Measurements from ENCODE around the gene CDK2AP2.

CDK2AP2 gene

DNA sequence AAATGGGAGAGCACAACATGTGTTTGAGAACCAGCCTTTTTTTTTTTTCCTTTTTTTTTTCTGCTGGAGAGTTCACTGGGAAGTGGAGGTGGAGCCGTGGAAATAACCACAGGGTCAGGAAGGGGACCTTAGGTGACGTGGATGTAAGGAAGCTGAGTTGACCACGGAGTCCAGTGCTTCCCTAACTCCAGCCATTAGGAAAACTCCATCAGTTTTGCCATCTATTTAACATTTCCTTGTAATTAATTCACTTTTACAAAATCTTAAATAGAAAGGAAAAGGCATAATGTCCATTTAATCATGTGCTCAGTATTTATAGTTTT lies 2.0 kb upstream of the CDK2AP2 start:
- ChIA-PET POLR2A (no interaction called here), CTCF (no interaction called here)
- TF ChIP-seq, protein P1, sequence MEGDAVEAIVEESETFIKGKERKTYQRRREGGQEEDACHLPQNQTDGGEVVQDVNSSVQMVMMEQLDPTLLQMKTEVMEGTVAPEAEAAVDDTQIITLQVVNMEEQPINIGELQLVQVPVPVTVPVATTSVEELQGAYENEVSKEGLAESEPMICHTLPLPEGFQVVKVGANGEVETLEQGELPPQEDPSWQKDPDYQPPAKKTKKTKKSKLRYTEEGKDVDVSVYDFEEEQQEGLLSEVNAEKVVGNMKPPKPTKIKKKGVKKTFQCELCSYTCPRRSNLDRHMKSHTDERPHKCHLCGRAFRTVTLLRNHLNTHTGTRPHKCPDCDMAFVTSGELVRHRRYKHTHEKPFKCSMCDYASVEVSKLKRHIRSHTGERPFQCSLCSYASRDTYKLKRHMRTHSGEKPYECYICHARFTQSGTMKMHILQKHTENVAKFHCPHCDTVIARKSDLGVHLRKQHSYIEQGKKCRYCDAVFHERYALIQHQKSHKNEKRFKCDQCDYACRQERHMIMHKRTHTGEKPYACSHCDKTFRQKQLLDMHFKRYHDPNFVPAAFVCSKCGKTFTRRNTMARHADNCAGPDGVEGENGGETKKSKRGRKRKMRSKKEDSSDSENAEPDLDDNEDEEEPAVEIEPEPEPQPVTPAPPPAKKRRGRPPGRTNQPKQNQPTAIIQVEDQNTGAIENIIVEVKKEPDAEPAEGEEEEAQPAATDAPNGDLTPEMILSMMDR (IDR thresholded peaks at IDR 0.05; ENCODE audit: insufficient read depth, low read length, missing control alignments), result no peak
- no peak for DNase-seq (ENCODE audit: low read depth, low spot score)
- H3K4me3 ChIP-seq (ENCODE audit: low read depth, low read length), result no peak overlapping the region

DNA sequence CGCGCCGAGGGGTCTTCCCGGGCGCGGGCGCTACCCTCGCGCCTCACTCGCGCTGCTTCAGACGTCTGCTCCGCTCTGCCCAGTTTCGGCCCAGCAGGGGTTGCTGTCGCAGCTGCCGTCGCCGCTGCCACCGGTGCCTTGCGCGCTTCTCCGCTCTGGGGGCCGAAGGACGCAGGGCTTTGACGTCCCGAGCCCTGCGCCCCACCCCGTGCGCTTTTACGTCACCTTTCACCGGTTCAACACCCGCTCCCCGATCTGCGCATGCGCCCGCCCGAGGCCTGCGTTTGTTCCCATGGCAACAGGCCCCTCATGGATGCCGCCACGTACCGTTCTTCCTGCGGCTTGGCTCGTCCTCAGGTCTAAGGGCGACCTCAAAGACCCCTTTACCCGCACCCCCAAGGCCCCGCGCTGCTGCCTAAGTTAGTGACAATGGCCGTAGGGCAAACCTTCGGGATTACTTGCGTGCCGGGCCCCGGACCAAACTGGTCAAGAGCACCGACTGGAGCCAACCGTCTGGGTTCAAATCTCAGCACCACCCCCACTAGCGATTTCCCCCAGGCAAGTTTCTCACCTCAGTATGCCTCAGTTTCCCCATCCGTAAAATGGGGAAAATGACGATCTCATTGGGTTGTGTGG lies 642 bp upstream of the CDK2AP2 start:
- TF ChIP-seq, protein P1 (IDR thresholded peaks at IDR 0.05; ENCODE audit: insufficient read depth, low read length, missing control alignments), result no peak
- H3K4me3 ChIP-seq (ENCODE audit: low read depth, low read length), result peak overlapping the region; percentile 84
- DNase-seq (ENCODE audit: low read depth, low spot score), result peak; percentile 49
- ChIA-PET CTCF (interaction anchor here (1.0 to 1.6 kb wide), 5 partner anchors 108 to 163 kb away, joined by 3 to 5 read pairs (median 4); no protein-coding TSS in a partner anchor), POLR2A (no interaction called here)

DNA sequence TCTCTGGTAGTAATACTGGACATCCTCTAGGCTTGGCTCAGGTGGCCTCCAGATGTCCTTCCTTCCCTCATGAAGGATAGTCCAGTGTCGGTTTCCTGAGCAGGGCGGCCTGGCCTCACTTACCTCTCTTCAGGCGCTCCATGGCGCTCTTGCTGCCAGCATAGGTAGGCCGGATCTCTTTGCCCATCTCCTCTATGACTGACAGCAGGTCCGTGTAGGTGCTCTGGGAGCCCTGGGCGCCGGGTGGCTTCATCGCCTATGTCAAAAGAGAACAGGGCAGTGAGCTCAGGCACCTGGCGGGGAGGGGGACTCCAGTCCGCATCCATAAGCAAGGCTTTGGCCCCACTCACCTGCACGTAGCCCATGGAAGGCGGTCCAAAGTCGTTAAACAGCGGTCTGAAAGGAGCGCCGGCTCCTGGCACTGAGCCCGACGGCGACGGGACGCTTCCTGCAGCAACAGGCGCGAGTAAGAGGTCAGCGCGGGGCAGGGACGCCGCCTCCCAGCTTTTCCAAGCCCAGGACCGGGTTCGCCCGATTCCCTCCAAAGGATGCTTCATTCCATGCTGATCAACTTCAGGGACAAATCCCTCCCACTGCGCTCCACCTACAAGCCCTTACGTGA lies 609 bp downstream of the CDK2AP2 start:
- TF ChIP-seq, protein P1 (IDR thresholded peaks at IDR 0.05; ENCODE audit: insufficient read depth, low read length, missing control alignments), result no peak
- no peak for DNase-seq (ENCODE audit: low read depth, low spot score)
- CTCF ChIA-PET, result interaction anchor here (0.6 to 1.6 kb wide), 7 partner anchors 42 to 161 kb away, joined by 3 to 5 read pairs (median 3); no protein-coding TSS in a partner anchor
- H3K4me3 ChIP-seq (ENCODE audit: low read depth, low read length), result peak overlapping the region; percentile 75
- POLR2A ChIA-PET, result interaction anchor here (0.6 kb wide), 1 partner anchor 116 kb away, joined by 3 read pairs; the partner anchor contains the start of gene RAD9A

DNA sequence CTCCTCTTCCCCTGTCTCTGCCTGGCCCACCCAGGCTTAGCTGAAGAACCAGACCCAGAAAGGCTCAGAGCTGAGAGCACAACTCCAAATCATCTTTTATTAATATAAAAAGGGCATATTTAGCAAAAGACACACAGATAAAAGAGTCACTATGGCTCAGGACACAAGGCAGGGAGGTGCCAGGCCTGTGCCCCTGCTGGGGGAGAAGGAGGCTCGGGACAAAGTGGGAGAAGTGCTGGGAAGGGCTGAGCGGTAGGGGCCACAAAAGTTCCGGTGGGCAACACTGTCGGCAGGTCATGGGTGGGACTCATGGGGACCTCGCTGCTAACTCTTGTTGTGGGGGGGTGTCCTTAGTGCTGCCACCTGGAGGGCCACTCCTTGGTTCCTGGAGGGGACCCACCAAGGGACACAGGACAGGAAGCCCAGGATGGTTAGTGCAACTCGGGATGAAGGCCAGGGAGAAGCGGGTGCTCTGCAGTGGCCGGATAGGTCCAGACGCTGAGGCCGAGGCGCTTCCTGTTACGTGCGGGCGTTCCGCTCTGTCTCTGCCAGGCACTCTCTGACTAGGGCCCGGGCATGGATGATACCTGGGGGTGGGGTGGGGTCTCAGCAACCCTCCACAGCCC lies 1.4 kb downstream of the CDK2AP2 start:
- CTCF ChIA-PET, result interaction anchor here (0.5 to 1.7 kb wide), 19 partner anchors 10 to 164 kb away, joined by 3 to 14 read pairs (median 3); partner anchors contain the start of genes CABP4, PPP1CA and RAD9A
- POLR2A ChIA-PET, result no interaction called here
- DNase-seq (ENCODE audit: low read depth, low spot score), result no peak
- no peak overlapping the region for H3K4me3 ChIP-seq (ENCODE audit: low read depth, low read length)
- TF ChIP-seq, protein P1 (IDR thresholded peaks at IDR 0.05; ENCODE audit: insufficient read depth, low read length, missing control alignments), result no peak

DNA sequence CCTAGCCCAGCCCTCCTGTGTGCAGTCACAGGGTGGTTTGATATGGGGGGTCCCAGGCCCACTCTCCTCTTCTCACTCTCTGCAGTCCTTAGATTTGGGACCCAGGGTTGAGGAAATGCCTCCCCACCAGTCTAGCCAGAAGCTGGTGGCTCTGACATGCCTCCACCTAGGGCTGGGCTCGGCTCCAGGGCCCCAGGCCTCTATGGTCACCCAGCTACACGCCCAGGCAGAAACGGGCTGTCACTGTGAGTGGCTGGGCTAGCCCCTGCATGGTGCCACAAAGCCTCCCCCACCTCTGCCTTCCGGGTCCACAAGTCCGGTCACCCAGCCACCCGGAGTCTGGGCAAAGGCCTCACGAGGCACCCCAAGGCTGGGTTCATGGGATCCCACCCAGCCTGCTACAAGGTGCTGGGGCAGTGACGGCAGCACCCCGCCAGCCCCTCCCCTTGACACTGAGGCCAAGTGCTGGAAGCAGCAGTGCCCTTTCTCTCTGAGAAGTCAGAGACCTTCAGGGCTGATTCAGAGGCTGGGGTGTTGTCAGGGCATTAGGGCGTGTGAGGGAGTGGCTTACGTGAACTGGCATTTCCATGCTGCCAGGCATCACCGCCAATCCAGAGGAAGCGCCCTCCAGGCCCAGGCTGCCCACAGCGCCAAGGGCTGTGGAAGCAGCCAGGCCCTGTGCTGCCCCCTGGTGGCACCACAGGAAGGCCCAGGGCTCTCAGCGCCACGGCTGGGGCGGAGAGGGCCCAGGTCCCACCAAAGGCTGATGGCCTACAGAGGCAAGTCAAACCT lies 2.2 kb downstream of the CDK2AP2 start:
- TF ChIP-seq, protein P1 (IDR thresholded peaks at IDR 0.05; ENCODE audit: insufficient read depth, low read length, missing control alignments), result peak; percentile 98
- ChIA-PET POLR2A (no interaction called here), CTCF (interaction anchor here (0.6 to 1.7 kb wide), 19 partner anchors 9 to 232 kb away, joined by 3 to 14 read pairs (median 4); partner anchors contain the start of genes AIP, CABP4, PPP1CA and RAD9A)
- no peak for DNase-seq (ENCODE audit: low read depth, low spot score)
- peak overlapping the region; percentile 76 for H3K4me3 ChIP-seq (ENCODE audit: low read depth, low read length)

Data from AG04449 (cell line).